ENCODE data around the gene MCAT.
"Not testable (repeated sequence)": the region's sequence is repeated elsewhere in the genome, so short reads cannot be mapped to it uniquely, and the experiment has no call there.

- TF ChIP-seq, protein P1, sequence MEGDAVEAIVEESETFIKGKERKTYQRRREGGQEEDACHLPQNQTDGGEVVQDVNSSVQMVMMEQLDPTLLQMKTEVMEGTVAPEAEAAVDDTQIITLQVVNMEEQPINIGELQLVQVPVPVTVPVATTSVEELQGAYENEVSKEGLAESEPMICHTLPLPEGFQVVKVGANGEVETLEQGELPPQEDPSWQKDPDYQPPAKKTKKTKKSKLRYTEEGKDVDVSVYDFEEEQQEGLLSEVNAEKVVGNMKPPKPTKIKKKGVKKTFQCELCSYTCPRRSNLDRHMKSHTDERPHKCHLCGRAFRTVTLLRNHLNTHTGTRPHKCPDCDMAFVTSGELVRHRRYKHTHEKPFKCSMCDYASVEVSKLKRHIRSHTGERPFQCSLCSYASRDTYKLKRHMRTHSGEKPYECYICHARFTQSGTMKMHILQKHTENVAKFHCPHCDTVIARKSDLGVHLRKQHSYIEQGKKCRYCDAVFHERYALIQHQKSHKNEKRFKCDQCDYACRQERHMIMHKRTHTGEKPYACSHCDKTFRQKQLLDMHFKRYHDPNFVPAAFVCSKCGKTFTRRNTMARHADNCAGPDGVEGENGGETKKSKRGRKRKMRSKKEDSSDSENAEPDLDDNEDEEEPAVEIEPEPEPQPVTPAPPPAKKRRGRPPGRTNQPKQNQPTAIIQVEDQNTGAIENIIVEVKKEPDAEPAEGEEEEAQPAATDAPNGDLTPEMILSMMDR (IDR thresholded peaks at IDR 0.05) = not testable (repeated sequence)
- not testable (repeated sequence) for TF ChIP-seq POLR2A (IDR thresholded peaks at IDR 0.05)
These were observed 38.2 kb downstream of the MCAT start for GRCh38 chr22:43104950-43105349.
